Adrenal gland (tissue), 12 donors: ENCODE measurements around the gene SLU7. TPM values are rescaled to one million over a fixed set of nuclear protein-coding genes. Genes with fewer than 3 reads are reported as not detected.

Experiments used
- DNase-seq, 7 donors: peaks; one replicate each; pipeline ENCODE4 v3.0.0-alpha.2; 2019 to 2020
- H3K27ac ChIP-seq, 5 donors: fragments of 200-600 bp; sonication (generic) in 4 of 5; 1 replicate in 3 of 5; 2 replicates in 2 of 5; pipeline versions ENCODE4 v1.5.1 to v1.8.0; 2016 to 2020; ENCODE audit warnings: mild to moderate bottlenecking in 1 of 5
- H3K27me3 ChIP-seq: fragments of 200-600 bp; 2 replicates; pipeline ENCODE4 v1.8.0; 2021
- H3K36me3 ChIP-seq, 2 donors: fragments of 200-600 bp; replicated peaks in 1 of 2; 1 replicate in 1 of 2; 2 replicates in 1 of 2; pipeline versions ENCODE4 v1.5.1 to v1.8.0; 2018 to 2022
- H3K4me1 ChIP-seq, 2 donors: fragments of 200-600 bp; replicated peaks in 1 of 2; 1 replicate in 1 of 2; 2 replicates in 1 of 2; pipeline versions ENCODE4 v1.5.1 to v1.8.0; 2018 to 2021
- H3K4me3 ChIP-seq, 4 donors: fragments of 200-600 bp; sonication (generic) in 3 of 4; one replicate each; pipeline ENCODE4 v1.5.1; 2016 to 2018
- H3K9me3 ChIP-seq, 3 donors: fragments of 200-600 bp; sonication (generic) in 1 of 3; replicated peaks in 1 of 3; 1 replicate in 2 of 3; 2 replicates in 1 of 3; pipeline versions ENCODE4 v1.5.1 to v1.8.0; 2016 to 2021
- POLR2A ChIP-seq, 2 donors: fragments of 450-650 bp; IDR thresholded peaks; one replicate each; pipeline ENCODE4 v1.6.1; 2017; ENCODE audit warnings: antibody characterized with exemption in 2 of 2, mild to moderate bottlenecking in 2 of 2, moderate library complexity in 1 of 2
- WGBS, 4 donors: extraction: QIAGEN DNeasy Blood & Tissue Kit in 2 of 4; methylation state at CpG; one replicate each; pipeline versions ENCODE4 v1.1.5 to v1.1.7; 2013 to 2017; 5-methylcytosine and 5-hydroxymethylcytosine counted together
- intact Hi-C, 2 donors: fragments of 100-400 bp; cut with DNase I; formaldehyde crosslinking; loops; one replicate each; pipeline versions ENCODE4 v1.14.1 to v1.15.0; 2022 to 2023
- polyA plus RNA-seq, 3 donors: library from polyadenylated mRNA; stranded (reverse); fragments of 200-250 nt in 2 of 3; fragments of 350-450 nt in 1 of 3; fragmentation: Illumina TruSeq in 1 of 3; extraction: RNeasy Lipid Tissue Mini Kit (QIAGEN cat#74804) in 1 of 3; gene quantifications; one replicate each; pipeline ENCODE4 v1.2.3, GENCODE V29; 2013 to 2014
- total RNA-seq, 9 donors: library from RNA; depleted of rRNA in 4 of 9; stranded (reverse); fragments of >200 nt in 4 of 9; fragments of 120-200 nt in 1 of 9; fragmentation: NEBNext Ultra II Directional in 1 of 9; extraction: Animal tissue kit (Norgen Biotek cat#: 25700) in 1 of 9; gene quantifications; one replicate each; pipeline versions ENCODE4 v1.1.0 to v1.2.4, GENCODE V29; 2013 to 2023
- TF ChIP-seq, protein P1 (sequence below), 6 experiments: fragments of 450-650 bp in 4 of 6; fragments of 200-600 bp in 2 of 6; sonication (generic) in 1 of 6; IDR thresholded peaks; 1 replicate in 5 of 6; 2 replicates in 1 of 6; pipeline versions ENCODE4 v1.5.1 to v1.8.0; 2016 to 2021; ENCODE audit warnings: antibody characterized with exemption in 6 of 6, mild to moderate bottlenecking in 2 of 6, moderate library complexity in 1 of 6
- donor health status: healthy with polysubstance abuse.
- donor health status: Bipolar disorder and iron deficiency.
- donor health status: DM: yes; HTN: yes; CAD: no.
- donor health status: DM: no; HTN: no; CAD: no.
- donor health status: DM: no; HTN: no; CAD: no.
- donor health status: DM: yes; HTN: yes; CAD: no.

SLU7 gene
- total and polyA plus RNA-seq, 12 donors = 27.1 to 138 (median 47.7) TPM

GRCh38 chr5:160359816-160360215 lies 59.1 kb downstream of the SLU7 start:
- H3K27ac ChIP-seq = no peak overlapping the region
- TF ChIP-seq POLR2A (IDR thresholded peaks at IDR 0.05) = no peak
- TF ChIP-seq, protein P1, sequence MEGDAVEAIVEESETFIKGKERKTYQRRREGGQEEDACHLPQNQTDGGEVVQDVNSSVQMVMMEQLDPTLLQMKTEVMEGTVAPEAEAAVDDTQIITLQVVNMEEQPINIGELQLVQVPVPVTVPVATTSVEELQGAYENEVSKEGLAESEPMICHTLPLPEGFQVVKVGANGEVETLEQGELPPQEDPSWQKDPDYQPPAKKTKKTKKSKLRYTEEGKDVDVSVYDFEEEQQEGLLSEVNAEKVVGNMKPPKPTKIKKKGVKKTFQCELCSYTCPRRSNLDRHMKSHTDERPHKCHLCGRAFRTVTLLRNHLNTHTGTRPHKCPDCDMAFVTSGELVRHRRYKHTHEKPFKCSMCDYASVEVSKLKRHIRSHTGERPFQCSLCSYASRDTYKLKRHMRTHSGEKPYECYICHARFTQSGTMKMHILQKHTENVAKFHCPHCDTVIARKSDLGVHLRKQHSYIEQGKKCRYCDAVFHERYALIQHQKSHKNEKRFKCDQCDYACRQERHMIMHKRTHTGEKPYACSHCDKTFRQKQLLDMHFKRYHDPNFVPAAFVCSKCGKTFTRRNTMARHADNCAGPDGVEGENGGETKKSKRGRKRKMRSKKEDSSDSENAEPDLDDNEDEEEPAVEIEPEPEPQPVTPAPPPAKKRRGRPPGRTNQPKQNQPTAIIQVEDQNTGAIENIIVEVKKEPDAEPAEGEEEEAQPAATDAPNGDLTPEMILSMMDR (IDR thresholded peaks at IDR 0.05) = no peak
- 61 to 74% (median 69%) methylated on average over 4 of the region's 4 CpGs for WGBS, 4 donors

DNA sequence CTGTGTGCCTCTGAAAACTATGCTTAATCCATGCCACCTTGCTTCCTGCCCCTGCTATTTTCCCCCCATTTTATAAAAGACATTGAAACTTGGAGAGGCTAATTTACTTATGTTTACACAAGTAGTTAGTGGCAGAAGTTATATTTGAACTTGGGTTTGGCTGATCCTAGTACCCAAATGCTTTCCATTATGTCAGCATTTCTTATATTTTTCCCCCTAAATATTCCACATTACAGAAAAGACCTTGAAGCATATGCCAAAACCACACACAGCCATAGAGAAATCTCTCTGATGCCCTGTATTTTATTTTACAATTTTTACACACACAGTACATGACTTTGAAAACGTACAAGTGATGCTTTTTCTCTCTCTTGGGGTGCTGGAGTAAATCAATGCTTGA lies 59.6 kb downstream of the SLU7 start:
- no peaks in the 10 kb centered on the region for H3K27me3 ChIP-seq
- intact Hi-C loops = no loop called here
- WGBS, 4 donors = 0 to 31% (median 1%) methylated on average over 1 of the region's 1 CpG
- TF ChIP-seq, protein P1 (IDR thresholded peaks at IDR 0.05) = no peak
- TF ChIP-seq POLR2A (IDR thresholded peaks at IDR 0.05) = no peak
- H3K4me3 ChIP-seq = no peak overlapping the region
- peaks cover 0 to 11% of the 10 kb centered on the region in 2 donors for H3K4me1 ChIP-seq
- no peaks in the 10 kb centered on the region for H3K36me3 ChIP-seq
- DNase-seq = no peak
- H3K9me3 ChIP-seq = no peaks in the 10 kb centered on the region
- H3K27ac ChIP-seq = no peak overlapping the region

More at GRCh38 chr5:160359816-160360215, 59.1 kb downstream of the SLU7 start:
- H3K36me3 ChIP-seq = no peaks in the 10 kb centered on the region
- H3K4me1 ChIP-seq = peaks cover 0 to 11% of the 10 kb centered on the region in 2 donors
- no peak overlapping the region for H3K4me3 ChIP-seq
- peak in 1 of 7 donors; percentile 48 for DNase-seq
- intact Hi-C loops = no loop called here
- H3K27me3 ChIP-seq = no peaks in the 10 kb centered on the region
- H3K9me3 ChIP-seq = no peaks in the 10 kb centered on the region

GRCh38 chr5:160357861-160358411 lies 60.9 kb downstream of the SLU7 start:
- WGBS, 4 donors = 34 to 66% (median 54%) methylated on average over 7 of the region's 7 CpGs
- intact Hi-C loops = no loop called here
- Histone ChIP-seq H3K9me3 (no peaks in the 10 kb centered on the region), H3K4me3 (no peak overlapping the region), H3K27ac (peak overlapping the region in 2 of 5 donors; percentile 11 to 15), H3K4me1 (peaks cover 0 to 7% of the 10 kb centered on the region in 2 donors), H3K36me3 (no peaks in the 10 kb centered on the region), H3K27me3 (no peaks in the 10 kb centered on the region)
- TF ChIP-seq, protein P1 (IDR thresholded peaks at IDR 0.05) = no peak
- no peak for TF ChIP-seq POLR2A (IDR thresholded peaks at IDR 0.05)
- peak in 3 of 7 donors; percentile 13 to 35 (median 23) for DNase-seq

DNA sequence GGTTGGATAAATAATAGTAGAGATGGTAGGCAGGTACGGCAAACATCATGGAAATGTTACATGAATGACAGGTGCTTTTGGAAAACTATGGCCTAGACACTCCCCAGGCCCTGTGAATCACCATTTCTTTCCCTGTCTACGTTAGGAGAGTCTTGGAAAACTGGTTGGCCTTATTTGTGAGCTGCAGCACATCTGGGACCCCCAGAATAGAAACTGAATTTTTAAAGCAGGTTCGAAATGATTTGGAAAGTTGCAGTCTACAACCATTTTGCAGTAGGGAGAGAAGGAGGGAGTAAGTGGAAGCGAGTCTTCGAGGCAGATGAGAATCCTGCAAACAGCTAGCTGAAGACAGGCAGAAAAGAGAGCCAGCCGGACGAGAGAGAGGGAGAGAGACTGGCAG lies 61.5 kb downstream of the SLU7 start:
- no peaks in the 10 kb centered on the region for H3K9me3 ChIP-seq
- DNase-seq = no peak
- peak overlapping the region in 2 of 5 donors; percentile 2 to 11 for H3K27ac ChIP-seq
- H3K36me3 ChIP-seq = no peaks in the 10 kb centered on the region
- peaks cover 0 to 7% of the 10 kb centered on the region in 2 donors for H3K4me1 ChIP-seq
- H3K27me3 ChIP-seq = no peaks in the 10 kb centered on the region
- no peak overlapping the region for H3K4me3 ChIP-seq
- intact Hi-C loops = no loop called here
- WGBS, 4 donors = 46 to 76% (median 69%) methylated on average over 7 of the region's 7 CpGs
- TF ChIP-seq POLR2A (IDR thresholded peaks at IDR 0.05) = no peak
- TF ChIP-seq, protein P1 (IDR thresholded peaks at IDR 0.05) = no peak
